Adipocyte (in vitro differentiated cells): ENCODE measurements around the gene FAM227B.
"Not testable (repeated sequence)": the region's sequence is repeated elsewhere in the genome, so short reads cannot be mapped to it uniquely, and the experiment has no call there.

Source experiments
- DNase-seq: peaks from one replicate; pipeline ENCODE4 v3.0.0-alpha.2; 2015; ENCODE audit warnings: low read depth
- H3K27me3 ChIP-seq: replicated peaks from 2 replicates; pipeline ENCODE4 v1.7.0; 2013; ENCODE audit warnings: mild to moderate bottlenecking, low read length, moderate library complexity; ENCODE audit not compliant: control insufficient read depth, insufficient read depth
- H3K36me3 ChIP-seq: 2 replicates; pipeline ENCODE4 v1.7.0; 2013; ENCODE audit warnings: low read length, mild to moderate bottlenecking, moderate library complexity; ENCODE audit not compliant: control insufficient read depth, insufficient read depth, severe bottlenecking
- H3K4me1 ChIP-seq: 2 replicates; pipeline ENCODE4 v1.7.0; 2013; ENCODE audit warnings: mild to moderate bottlenecking, low read length, moderate library complexity; ENCODE audit not compliant: control insufficient read depth, insufficient read depth
- H3K4me3 ChIP-seq: 2 replicates; pipeline ENCODE4 v1.7.0; 2013; ENCODE audit warnings: mild to moderate bottlenecking, low read length, moderate library complexity
- H3K9ac ChIP-seq: 2 replicates; pipeline ENCODE4 v1.7.0; 2013; ENCODE audit warnings: mild to moderate bottlenecking, low read length, moderate library complexity
- H3K9me3 ChIP-seq: 2 replicates; pipeline ENCODE4 v1.7.0; 2013; ENCODE audit warnings: mild to moderate bottlenecking, low read length, moderate library complexity; ENCODE audit not compliant: control insufficient read depth

Gene FAM227B

GRCh38 chr15:49556437-49556836 is 64.2 kb downstream of the FAM227B start:
- no peaks in the 10 kb centered on the region for H3K36me3 ChIP-seq
- peaks cover 13% of the 10 kb centered on the region for H3K9me3 ChIP-seq
- H3K4me3 ChIP-seq, result no peak overlapping the region
- peaks cover 9% of the 10 kb centered on the region for H3K4me1 ChIP-seq
- no peaks in the 10 kb centered on the region for H3K27me3 ChIP-seq
- H3K9ac ChIP-seq, result no peak overlapping the region
- DNase-seq, result no peak

DNA sequence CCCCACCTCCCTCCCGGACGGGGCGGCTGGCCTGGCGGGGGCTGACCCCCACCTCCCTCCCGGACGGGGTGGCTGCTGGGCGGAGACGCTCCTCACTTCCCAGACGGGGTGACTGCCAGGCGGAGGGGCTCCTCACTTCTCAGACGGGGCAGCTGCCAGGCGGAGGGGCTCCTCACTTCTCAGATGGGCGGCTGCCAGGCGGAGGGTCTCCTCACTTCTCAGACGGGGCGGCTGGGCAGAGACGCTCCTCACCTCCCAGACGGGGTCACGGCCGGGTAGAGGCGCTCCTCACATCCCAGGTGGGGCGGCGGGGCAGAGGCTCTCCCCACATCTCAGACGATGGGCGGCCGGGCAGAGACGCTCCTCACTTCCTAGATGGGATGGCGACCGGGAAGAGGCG is 70.3 kb downstream of the FAM227B start:
- not testable (repeated sequence) for H3K36me3 ChIP-seq, H3K4me3 ChIP-seq, H3K9ac ChIP-seq, DNase-seq, H3K4me1 ChIP-seq, H3K27me3 ChIP-seq, H3K9me3 ChIP-seq

DNA sequence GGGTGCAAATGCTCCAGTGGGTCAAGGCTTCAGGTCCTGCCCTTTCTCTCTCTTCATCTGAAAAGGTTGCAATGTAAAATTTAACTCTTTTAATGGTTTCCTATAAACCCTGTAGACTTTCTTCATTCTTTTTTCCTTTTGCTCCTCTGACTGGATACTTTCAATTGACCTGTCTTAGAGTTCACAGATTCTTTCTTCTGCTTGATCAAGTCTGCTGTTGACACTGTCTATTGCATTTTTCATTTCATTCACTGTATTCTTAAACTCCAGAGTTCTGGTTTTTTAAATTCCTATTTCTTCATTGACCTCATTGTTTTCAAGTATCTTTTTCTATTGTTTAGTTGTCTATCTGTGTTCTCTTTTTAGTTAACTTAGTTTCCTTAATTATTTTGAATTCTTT is 82.1 kb downstream of the FAM227B start:
- Histone ChIP-seq H3K36me3 (no peaks in the 10 kb centered on the region), H3K9ac (no peak overlapping the region), H3K4me1 (no peaks in the 10 kb centered on the region), H3K27me3 (no peaks in the 10 kb centered on the region), H3K9me3 (peaks cover 22% of the 10 kb centered on the region), H3K4me3 (no peak overlapping the region)
- DNase-seq, result no peak

DNA sequence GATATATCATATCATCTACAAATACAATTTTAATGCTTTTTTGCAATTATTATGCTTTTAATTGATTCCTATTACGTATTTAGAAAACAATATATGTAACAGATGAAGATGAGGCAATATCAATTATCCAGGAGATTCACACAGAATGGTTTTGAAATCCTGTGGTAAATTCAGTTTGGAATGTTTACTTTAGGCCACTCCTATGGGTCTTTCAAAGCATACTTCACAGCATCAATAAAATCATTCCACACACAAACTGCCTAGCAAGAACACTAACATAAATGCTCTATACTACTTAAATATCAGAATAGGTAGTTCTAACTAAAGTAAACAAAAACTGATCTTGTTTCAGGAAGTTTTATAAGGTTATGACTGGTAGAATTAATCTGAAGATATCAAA is 90.5 kb downstream of the FAM227B start:
- H3K27me3 ChIP-seq, result no peaks in the 10 kb centered on the region
- H3K4me1 ChIP-seq, result no peaks in the 10 kb centered on the region
- peaks cover 12% of the 10 kb centered on the region for H3K9me3 ChIP-seq
- no peaks in the 10 kb centered on the region for H3K36me3 ChIP-seq
- DNase-seq, result peak; percentile 64
- H3K9ac ChIP-seq, result no peak overlapping the region
- H3K4me3 ChIP-seq, result no peak overlapping the region

DNA sequence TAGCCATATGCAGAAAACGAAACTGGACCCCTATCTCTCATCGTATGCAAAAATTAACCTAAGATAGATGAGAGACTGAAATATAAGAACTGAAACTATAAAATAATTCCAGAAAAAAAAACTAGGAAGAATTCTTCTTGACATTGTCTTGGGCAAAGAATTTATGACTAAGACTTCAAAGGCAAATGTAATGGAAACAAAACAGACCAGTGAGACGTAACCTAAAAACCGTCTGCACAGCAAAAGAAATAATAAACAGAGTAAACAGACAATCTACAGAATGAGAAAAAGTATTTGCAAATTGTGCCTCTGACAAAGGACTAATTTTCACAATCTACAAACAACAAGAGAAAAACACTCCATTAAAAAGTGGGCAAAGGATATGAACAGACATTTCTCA is 92.3 kb downstream of the FAM227B start:
- no peak for DNase-seq

DNA sequence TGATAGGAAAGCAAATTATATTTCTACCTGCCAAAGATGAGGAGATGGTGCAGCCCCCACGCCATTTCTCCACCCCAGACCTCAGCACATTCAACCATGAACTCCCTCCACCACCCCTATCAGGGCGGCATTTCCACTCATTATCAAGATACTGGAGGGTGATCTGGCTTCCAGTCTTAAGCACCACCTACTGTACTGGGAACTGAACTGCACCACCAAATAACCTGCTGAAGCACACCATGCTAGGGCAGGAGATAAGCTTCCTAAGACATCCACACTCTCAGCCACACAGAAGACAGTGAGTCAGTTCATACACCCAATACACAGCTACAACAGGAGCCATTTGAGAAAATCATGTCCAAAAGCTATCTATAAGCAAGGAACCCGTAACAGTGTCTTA is 98.8 kb downstream of the FAM227B start:
- Histone ChIP-seq H3K36me3 (no peaks in the 10 kb centered on the region), H3K27me3 (no peaks in the 10 kb centered on the region), H3K4me1 (no peaks in the 10 kb centered on the region), H3K9ac (no peak overlapping the region), H3K4me3 (no peak overlapping the region), H3K9me3 (peaks cover 10% of the 10 kb centered on the region)
- no peak for DNase-seq

More for the DNA sequence above, 92.3 kb downstream of the FAM227B start:
- peaks cover 3% of the 10 kb centered on the region for H3K9me3 ChIP-seq
- no peaks in the 10 kb centered on the region for H3K27me3 ChIP-seq
- H3K9ac ChIP-seq, result no peak overlapping the region
- no peaks in the 10 kb centered on the region for H3K4me1 ChIP-seq
- H3K36me3 ChIP-seq, result no peaks in the 10 kb centered on the region
- H3K4me3 ChIP-seq, result no peak overlapping the region

- not testable (repeated sequence) for DNase-seq, H3K4me1 ChIP-seq, H3K4me3 ChIP-seq, H3K9ac ChIP-seq, H3K9me3 ChIP-seq, H3K27me3 ChIP-seq, H3K36me3 ChIP-seq
Observed at GRCh38 chr15:49512739-49513138, 107.9 kb downstream of the FAM227B start.

DNA sequence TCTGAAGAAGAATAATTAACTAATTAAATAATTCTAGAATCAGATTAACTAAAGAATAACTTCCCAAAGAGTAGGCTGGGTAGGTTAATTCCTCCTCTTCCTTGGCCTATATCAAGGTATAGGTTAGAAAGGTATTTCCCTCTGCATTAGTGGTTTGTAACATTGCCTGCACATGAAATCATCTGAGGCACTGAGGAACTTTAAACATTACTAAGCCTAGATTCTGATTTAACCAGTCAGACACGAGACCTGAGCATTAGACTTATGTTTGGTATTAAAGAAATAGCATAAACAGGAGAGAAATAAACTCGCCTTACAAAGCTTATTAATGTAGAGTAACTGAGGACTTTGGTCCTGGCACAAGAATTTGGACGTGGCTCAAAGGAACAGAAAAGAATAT is 113.4 kb downstream of the FAM227B start:
- Histone ChIP-seq H3K4me1 (no peaks in the 10 kb centered on the region), H3K9ac (no peak overlapping the region), H3K27me3 (no peaks in the 10 kb centered on the region), H3K9me3 (peaks cover 10% of the 10 kb centered on the region), H3K36me3 (no peaks in the 10 kb centered on the region), H3K4me3 (no peak overlapping the region)
- no peak for DNase-seq

- DNase-seq, result no peak
- no peaks in the 10 kb centered on the region for H3K36me3 ChIP-seq
- no peak overlapping the region for H3K9ac ChIP-seq
- H3K9me3 ChIP-seq, result peaks cover 17% of the 10 kb centered on the region
- no peaks in the 10 kb centered on the region for H3K4me1 ChIP-seq
- H3K4me3 ChIP-seq, result no peak overlapping the region
- H3K27me3 ChIP-seq, result no peaks in the 10 kb centered on the region
Observed at GRCh38 chr15:49506341-49506740, 114.3 kb downstream of the FAM227B start.

DNA sequence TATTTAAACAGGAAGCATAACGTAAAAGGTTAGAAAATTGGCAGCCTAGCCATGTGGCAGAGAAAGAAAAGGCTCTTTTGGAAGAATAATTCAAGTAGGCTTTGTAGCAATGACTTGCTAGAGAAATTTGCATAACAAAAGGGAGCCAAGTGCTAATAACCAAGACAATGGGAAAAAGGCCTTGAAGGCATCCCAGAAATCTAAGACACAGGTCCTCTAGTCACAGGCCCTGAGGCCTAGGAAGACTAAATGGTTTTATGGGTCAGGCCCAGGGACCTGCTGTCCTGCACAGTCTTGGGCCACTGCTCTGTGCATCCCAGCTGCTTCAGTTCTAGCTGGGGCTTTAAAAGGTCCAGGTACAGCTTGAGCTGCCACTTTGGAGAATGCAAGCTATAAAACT is 119.0 kb downstream of the FAM227B start:
- Histone ChIP-seq H3K36me3 (no peaks in the 10 kb centered on the region), H3K4me3 (no peak overlapping the region), H3K9ac (no peak overlapping the region), H3K27me3 (no peaks in the 10 kb centered on the region), H3K9me3 (peaks cover 17% of the 10 kb centered on the region), H3K4me1 (peaks cover 9% of the 10 kb centered on the region)
- no peak for DNase-seq

DNA sequence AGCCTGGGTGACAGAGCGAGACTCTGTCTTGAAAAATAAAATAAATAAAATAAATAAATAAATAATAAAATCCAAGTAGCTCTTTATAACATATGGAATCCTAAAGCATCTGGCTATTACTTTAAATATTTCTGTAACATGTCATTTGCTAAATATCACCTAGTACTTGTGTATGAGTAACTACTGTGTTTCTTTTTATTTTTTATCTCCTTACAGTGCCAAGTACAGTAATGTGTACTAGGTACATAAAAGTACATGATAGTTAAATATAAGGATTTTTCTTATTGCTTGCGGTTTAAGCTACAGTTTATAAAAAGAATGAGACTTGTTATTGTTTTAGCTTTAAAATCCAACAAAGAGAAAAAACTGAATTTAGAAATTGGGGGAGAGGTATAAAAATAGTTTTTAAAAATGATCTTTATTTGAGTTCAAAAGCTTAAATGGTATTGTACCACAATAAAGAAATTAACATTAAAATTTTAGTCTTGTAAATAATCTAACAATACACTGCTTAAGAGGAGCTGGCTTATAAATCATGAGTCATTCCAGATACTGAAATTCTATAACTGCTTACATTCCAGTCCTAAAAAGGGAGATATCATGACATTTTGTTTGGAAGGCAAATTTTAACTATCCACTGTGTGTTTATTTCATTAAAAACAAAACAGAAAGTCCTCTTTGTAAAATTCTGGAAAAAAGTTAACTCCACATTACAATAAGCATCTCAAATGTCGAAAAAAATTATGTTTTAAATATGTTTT is 124.4 kb downstream of the FAM227B start:
- peak; percentile 67 for DNase-seq
- peaks cover 58% of the 10 kb centered on the region for H3K4me1 ChIP-seq
- no peaks in the 10 kb centered on the region for H3K27me3 ChIP-seq
- H3K4me3 ChIP-seq, result no peak overlapping the region
- H3K36me3 ChIP-seq, result no peaks in the 10 kb centered on the region
- no peaks in the 10 kb centered on the region for H3K9me3 ChIP-seq
- H3K9ac ChIP-seq, result peak overlapping the region; percentile 59

- no peaks in the 10 kb centered on the region for H3K27me3 ChIP-seq
Observed at GRCh38 chr15:49494842-49495241, 125.8 kb downstream of the FAM227B start.

More at GRCh38 chr15:49494842-49495241, 125.8 kb downstream of the FAM227B start:
- peak; percentile 11 for DNase-seq
- Histone ChIP-seq H3K36me3 (no peaks in the 10 kb centered on the region), H3K4me1 (peaks cover 70% of the 10 kb centered on the region), H3K4me3 (no peak overlapping the region), H3K9me3 (no peaks in the 10 kb centered on the region), H3K9ac (no peak overlapping the region)
